22Rv1 (cell line): ENCODE measurements around the gene MRAS.
"Not testable (repeated sequence)": the region's sequence is repeated elsewhere in the genome, so short reads cannot be mapped to it uniquely, and the experiment has no call there.

Source experiments
- H3K27ac ChIP-seq: fragments of 450-650 bp; 2 replicates; pipeline ENCODE4 v1.5.1; 2017
- ZFX ChIP-seq: fragments of 450-650 bp; IDR thresholded peaks from 2 replicates; pipeline ENCODE4 v1.6.1; 2017; ENCODE audit warnings: antibody characterized with exemption, borderline replicate concordance
- TF ChIP-seq, protein P1 (sequence below): fragments of 450-650 bp; IDR thresholded peaks from 2 replicates; pipeline ENCODE4 v1.5.1; 2017; ENCODE audit warnings: mild to moderate bottlenecking

MRAS gene

DNA sequence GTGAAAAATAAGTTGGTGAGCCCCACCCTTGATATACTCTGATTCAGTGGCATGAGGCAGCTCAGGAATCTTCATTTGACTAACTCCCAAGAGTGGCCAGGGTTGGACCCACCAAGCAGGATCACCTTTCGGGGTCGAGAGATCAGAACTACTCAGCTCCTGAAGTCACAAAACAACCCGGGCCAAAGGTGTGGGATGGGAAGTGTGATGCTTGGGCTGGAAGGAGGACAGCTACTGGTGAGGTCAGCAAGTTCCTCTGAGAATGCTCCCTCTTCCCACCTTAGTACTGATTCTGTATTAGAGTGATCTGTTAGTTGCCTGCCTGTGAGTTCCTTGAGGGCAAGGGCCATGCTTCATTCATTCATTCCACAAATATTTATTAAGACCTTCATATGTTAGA lies 101.1 kb downstream of the MRAS start:
- TF ChIP-seq ZFX = no peak
- TF ChIP-seq, protein P1, sequence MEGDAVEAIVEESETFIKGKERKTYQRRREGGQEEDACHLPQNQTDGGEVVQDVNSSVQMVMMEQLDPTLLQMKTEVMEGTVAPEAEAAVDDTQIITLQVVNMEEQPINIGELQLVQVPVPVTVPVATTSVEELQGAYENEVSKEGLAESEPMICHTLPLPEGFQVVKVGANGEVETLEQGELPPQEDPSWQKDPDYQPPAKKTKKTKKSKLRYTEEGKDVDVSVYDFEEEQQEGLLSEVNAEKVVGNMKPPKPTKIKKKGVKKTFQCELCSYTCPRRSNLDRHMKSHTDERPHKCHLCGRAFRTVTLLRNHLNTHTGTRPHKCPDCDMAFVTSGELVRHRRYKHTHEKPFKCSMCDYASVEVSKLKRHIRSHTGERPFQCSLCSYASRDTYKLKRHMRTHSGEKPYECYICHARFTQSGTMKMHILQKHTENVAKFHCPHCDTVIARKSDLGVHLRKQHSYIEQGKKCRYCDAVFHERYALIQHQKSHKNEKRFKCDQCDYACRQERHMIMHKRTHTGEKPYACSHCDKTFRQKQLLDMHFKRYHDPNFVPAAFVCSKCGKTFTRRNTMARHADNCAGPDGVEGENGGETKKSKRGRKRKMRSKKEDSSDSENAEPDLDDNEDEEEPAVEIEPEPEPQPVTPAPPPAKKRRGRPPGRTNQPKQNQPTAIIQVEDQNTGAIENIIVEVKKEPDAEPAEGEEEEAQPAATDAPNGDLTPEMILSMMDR = no peak
- no peak overlapping the region for H3K27ac ChIP-seq

DNA sequence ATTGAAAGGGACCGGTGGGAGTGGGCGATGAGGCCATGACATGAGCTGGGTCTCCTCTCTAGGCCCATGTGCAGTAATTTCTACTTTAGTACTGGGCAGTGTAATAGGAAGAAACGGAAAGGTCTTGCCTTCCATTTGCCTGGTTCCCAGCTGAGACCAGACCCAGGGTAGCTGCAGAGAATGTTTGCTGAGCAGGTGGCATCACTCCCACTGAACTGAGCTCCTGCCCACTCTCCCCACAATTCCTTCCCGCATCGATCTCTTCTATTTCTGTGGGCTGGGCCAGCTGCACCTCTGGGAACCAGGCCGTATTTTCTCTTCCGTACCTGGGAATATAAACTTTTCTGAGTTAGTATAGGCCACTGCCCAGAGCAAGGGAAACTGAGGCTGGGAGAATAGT lies 101.8 kb downstream of the MRAS start:
- H3K27ac ChIP-seq = no peak overlapping the region
- TF ChIP-seq, protein P1 = no peak
- no peak for TF ChIP-seq ZFX

DNA sequence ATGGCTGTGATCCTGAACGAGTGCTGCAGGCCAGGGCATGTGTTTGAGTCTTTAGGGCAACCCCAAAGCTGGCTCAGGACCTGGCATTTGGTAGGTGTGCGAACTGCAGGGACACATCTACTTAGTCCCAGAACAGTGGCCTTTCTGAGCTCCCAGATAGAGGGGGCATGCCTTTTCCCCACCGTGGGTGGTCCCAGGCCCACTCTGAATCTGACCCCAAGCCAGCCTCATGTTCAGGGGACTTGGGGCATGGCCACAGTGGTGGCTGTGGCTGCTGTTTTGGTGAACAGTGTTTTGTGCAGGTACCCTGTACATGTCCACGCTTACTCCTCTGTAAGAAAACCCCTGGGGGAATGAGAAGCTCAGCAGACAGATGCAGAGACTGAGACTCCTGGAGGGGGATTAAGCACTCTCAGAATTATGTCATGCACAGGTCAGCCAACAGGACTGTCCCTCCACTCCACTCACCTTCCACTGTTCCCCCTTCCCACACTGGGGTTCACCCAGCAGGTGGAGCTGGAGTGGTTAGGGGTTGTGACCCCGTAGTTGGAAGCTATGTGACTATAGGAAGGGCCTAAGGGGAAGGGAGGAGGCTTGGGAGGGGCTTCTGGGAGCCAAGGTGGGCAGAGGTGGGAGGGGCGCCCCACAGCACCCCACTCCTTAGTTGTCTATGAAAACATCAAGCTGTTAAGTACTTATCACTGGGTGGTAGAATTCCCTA lies 102.5 kb downstream of the MRAS start:
- no peak overlapping the region for H3K27ac ChIP-seq
- TF ChIP-seq, protein P1 = no peak
- TF ChIP-seq ZFX = no peak

DNA sequence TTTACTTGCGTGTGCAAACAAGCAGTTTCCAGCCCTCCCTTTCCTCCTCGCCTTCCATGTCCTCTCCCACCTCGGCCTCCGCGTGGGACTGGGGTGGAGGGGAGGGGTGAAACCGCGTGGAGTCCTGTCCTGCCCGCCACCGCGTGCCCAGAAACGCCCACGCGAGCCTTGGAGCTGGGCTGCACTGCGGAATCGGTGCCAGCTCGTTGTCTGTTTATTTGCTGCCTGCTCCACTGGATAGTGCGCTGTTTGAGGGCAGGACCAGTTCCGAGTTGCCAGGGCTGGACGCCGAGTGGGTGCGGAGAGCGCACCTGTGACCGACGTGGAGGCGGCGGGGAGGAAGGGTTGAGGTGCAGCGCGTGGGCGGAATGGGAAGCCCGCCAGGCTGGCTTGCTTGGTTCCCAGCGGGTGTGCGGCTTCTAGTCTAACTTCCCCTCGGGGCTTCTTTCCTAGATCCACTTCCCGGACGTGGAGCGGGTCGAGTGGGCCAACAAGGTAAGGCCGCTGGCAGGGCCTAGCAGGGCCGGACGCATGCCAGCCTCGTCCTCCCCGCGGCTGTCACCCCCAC lies 103.3 kb downstream of the MRAS start:
- H3K27ac ChIP-seq = no peak overlapping the region
- no peak for TF ChIP-seq ZFX
- TF ChIP-seq, protein P1 = no peak

DNA sequence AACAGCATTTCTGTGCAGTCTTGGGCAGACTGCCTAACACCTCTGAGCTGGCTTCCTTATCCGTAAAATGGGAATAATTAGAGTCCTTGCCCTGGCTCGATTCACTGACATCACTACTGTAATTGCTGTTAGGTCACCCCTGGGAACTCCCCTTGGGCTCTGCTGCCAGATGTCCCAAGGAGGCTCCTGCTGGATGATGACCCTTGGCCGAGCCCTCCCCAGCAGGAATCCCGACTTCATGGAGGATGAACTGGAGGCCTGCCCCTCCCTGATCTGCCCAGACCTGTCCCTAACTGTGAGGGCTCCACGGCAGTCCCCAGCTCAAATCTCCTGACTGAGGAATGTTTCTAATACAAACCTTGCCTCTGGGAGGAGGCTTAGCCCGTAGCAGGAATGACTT lies 104.1 kb downstream of the MRAS start:
- no peak overlapping the region for H3K27ac ChIP-seq
- TF ChIP-seq ZFX = no peak
- TF ChIP-seq, protein P1 = no peak

DNA sequence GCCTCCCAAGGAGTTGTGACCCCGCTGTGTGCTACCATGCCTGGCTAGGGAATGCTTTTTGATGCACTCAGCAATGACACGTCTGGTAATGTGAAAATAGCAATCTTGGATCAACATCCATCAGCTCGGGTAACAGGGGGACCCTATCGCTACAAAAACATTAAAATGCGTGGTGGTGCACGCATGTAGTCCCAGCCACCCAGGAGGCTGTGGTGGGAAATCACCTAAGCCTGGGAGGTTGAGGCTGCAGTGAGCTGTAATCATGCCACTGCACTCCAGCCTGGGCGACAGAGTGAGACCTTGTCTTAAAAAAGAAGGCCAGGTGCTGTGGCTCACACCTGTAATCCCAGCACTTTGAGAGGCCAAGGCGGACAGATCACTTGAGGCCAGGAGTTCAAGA lies 105.6 kb downstream of the MRAS start:
- not testable (repeated sequence) for H3K27ac ChIP-seq
